ENCODE data around the gene NLGN1. TPM values are rescaled to one million over a fixed set of nuclear protein-coding genes. Genes with fewer than 3 reads are reported as not detected.

Gene NLGN1
- total RNA-seq, 1 experiment from 2014 or later = 5.2 TPM

GRCh38 chr3:173905381-173905780 is 507.8 kb downstream of the NLGN1 start:
- Histone ChIP-seq H3K27me3 (ENCODE audit: insufficient read depth, low read length) (no peaks in the 10 kb centered on the region; the same call in 1 of the 2 replicates), H3K14ac (ENCODE audit: insufficient read depth, low read length) (no peak overlapping the region)
- no peaks in the 10 kb centered on the region for H3K9me3 Mint-ChIP-seq

More at GRCh38 chr3:173905381-173905780, 507.8 kb downstream of the NLGN1 start:
- H3K56ac ChIP-seq (ENCODE audit: insufficient read length, low read depth, low read length) = no peak overlapping the region
- no peak overlapping the region for H4K8ac ChIP-seq (replicated peaks; ENCODE audit: insufficient read length, low read depth, low read length)
- no peaks in the 10 kb centered on the region for H3K36me3 Mint-ChIP-seq (ENCODE audit: insufficient read depth in 1 of 3, low read depth in 3 of 3)
- TF ChIP-seq CTCF (conservative IDR thresholded peaks at IDR 0.05) = no peak
- no peaks in the 10 kb centered on the region for H4K20me1 ChIP-seq (ENCODE audit: control insufficient read depth, insufficient read depth, insufficient read length)
- H2BK15ac ChIP-seq (ENCODE audit: low read depth, low read length) = no peak overlapping the region
- no peak overlapping the region for H4K91ac ChIP-seq (ENCODE audit: insufficient read length, low read depth, low read length)
- no peak overlapping the region for H3K23ac ChIP-seq (ENCODE audit: insufficient read length, low read depth, low read length)
- no peaks in the 10 kb centered on the region; the same call in 1 of the 2 replicates for H3K79me2 ChIP-seq (ENCODE audit: insufficient read depth, low read length)
- no peak overlapping the region for H2BK20ac ChIP-seq (ENCODE audit: low read depth, low read length, poor library complexity, severe bottlenecking)
- H2BK120ac ChIP-seq (ENCODE audit: low read depth, low read length, poor library complexity, severe bottlenecking) = no peak overlapping the region
- H2BK12ac ChIP-seq (ENCODE audit: insufficient read length, low read depth, low read length) = no peak overlapping the region
- H3K4ac ChIP-seq (ENCODE audit: low read depth, low read length) = no peak overlapping the region
- no peaks in the 10 kb centered on the region for H3K27me3 Mint-ChIP-seq (ENCODE audit: low read depth)
- no peak overlapping the region for H3K18ac ChIP-seq (ENCODE audit: insufficient read length, low read depth, low read length)
- H3K79me1 ChIP-seq (ENCODE audit: insufficient read depth, low read depth, low read length, poor library complexity, severe bottlenecking) = no peaks in the 10 kb centered on the region
- no peak overlapping the region for H3T11ph ChIP-seq (ENCODE audit: low read length)
- no CpG with 5 or more reads among the region's 1 CpG for WGBS (ENCODE audit: extremely low coverage, insufficient read length, low lambda C conversion rate)
- no peak overlapping the region for H2AK5ac ChIP-seq (ENCODE audit: insufficient read length, low read length)
- H3K4me1 ChIP-seq (ENCODE audit: insufficient read depth, low read length) = no peaks in the 10 kb centered on the region
- H2AFZ ChIP-seq (ENCODE audit: low read length) = no peak overlapping the region
- no peak overlapping the region for H3K9ac ChIP-seq (ENCODE audit: extremely low read depth, insufficient read length, low read length)
- H3K23me2 ChIP-seq (ENCODE audit: insufficient read length, low read depth, low read length, poor library complexity, severe bottlenecking) = no peaks in the 10 kb centered on the region
- H2BK5ac ChIP-seq (ENCODE audit: insufficient read length, low read length) = no peak overlapping the region
- peaks cover 13% of the 10 kb centered on the region in 2 experiments for H3K4me1 Mint-ChIP-seq
- no peak for DNase-seq
- no peak overlapping the region; a peak in 1 of 7 replicates for H3K27ac Mint-ChIP-seq
- H3K4me3 Mint-ChIP-seq = no peak overlapping the region
- H4K5ac ChIP-seq (ENCODE audit: insufficient read length, low read depth, low read length) = no peak overlapping the region
- no peak overlapping the region for H3K4me2 ChIP-seq (ENCODE audit: insufficient read depth, insufficient read length, low read length)
- no peaks in the 10 kb centered on the region for H3K9me3 ChIP-seq (ENCODE audit: control insufficient read depth, low read depth, low read length)
- H3K27ac ChIP-seq (ENCODE audit: insufficient read length, low read depth, low read length) = no peak overlapping the region

Measured in H9 (cell line).